ENCODE data around the gene AP2A2. TPM values are rescaled to one million over a fixed set of nuclear protein-coding genes. Genes with fewer than 3 reads are reported as not detected.

The AP2A2 gene
- total and polyA plus RNA-seq, 8 donors = 40.0 to 60.2 (median 50.6) TPM

GRCh38 chr11:1036931-1037330, 111.3 kb downstream of the AP2A2 start:
- no peak for ATAC-seq

GRCh38 chr11:1037506-1038055, 111.9 kb downstream of the AP2A2 start:
- FAIRE-seq (no peak), ATAC-seq (no peak), DNase-seq (peak in 2 of 6 donors; percentile 38 to 78)
- H3K4me1 ChIP-seq = peaks cover 31 to 38% (median 35%) of the 10 kb centered on the region in 3 donors
- WGBS, 2 donors = 88 to 92% methylated on average over 25 to 26 of the region's 26 CpGs
- no peak overlapping the region for H3K4me3 ChIP-seq
- intact Hi-C loops (cut with DNase I) = no loop called here
- no peaks in the 10 kb centered on the region for H3K27me3 ChIP-seq
- peak overlapping the region in 2 of 4 donors; percentile 55 to 63 for H3K27ac ChIP-seq
- H3K9me3 ChIP-seq = no peaks in the 10 kb centered on the region
- H3K36me3 ChIP-seq = no peaks in the 10 kb centered on the region
- no peak for TF ChIP-seq CTCF (IDR thresholded peaks at IDR 0.05)

More at GRCh38 chr11:1036931-1037330, 111.3 kb downstream of the AP2A2 start:
- DNase-seq (no peak), FAIRE-seq (no peak)
- intact Hi-C loops (cut with DNase I) = no loop called here
- no peaks in the 10 kb centered on the region for H3K36me3 ChIP-seq
- WGBS, 2 donors = 53 to 64% methylated on average over 12 to 13 of the region's 13 CpGs
- peak overlapping the region in 2 of 4 donors; percentile 19 to 41 for H3K4me3 ChIP-seq
- no peaks in the 10 kb centered on the region for H3K9me3 ChIP-seq
- H3K4me1 ChIP-seq = peaks cover 24 to 32% (median 32%) of the 10 kb centered on the region in 3 donors
- TF ChIP-seq CTCF (IDR thresholded peaks at IDR 0.05) = no peak
- H3K27ac ChIP-seq = peak overlapping the region; percentile 41 to 66 (median 59)
- H3K27me3 ChIP-seq = no peaks in the 10 kb centered on the region

GRCh38 chr11:1038361-1038760, 112.7 kb downstream of the AP2A2 start:
- H3K4me3 ChIP-seq = no peak overlapping the region
- TF ChIP-seq CTCF (IDR thresholded peaks at IDR 0.05) = no peak
- FAIRE-seq (no peak), ATAC-seq (no peak), DNase-seq (peak in 2 of 6 donors; percentile 22 to 69)
- H3K27ac ChIP-seq = no peak overlapping the region
- H3K9me3 ChIP-seq = no peaks in the 10 kb centered on the region
- no peaks in the 10 kb centered on the region for H3K27me3 ChIP-seq
- WGBS, 2 donors = 88 to 89% methylated on average over 10 of the region's 10 CpGs
- H3K4me1 ChIP-seq = peaks cover 33 to 41% (median 33%) of the 10 kb centered on the region in 3 donors
- no peaks in the 10 kb centered on the region for H3K36me3 ChIP-seq
- intact Hi-C loops (cut with DNase I) = no loop called here

- ATAC-seq (no peak), DNase-seq (peak in 3 of 6 donors; percentile 17 to 41 (median 41)), FAIRE-seq (no peak)
- Histone ChIP-seq H3K9me3 (no peaks in the 10 kb centered on the region), H3K36me3 (no peaks in the 10 kb centered on the region), H3K27me3 (no peaks in the 10 kb centered on the region), H3K4me3 (no peak overlapping the region), H3K4me1 (peaks cover 27 to 36% (median 28%) of the 10 kb centered on the region in 3 donors), H3K27ac (peak overlapping the region in 3 of 4 donors; percentile 78 to 84 (median 83))
- intact Hi-C loops (cut with DNase I) = no loop called here
- 90 to 95% methylated on average over 12 of the region's 12 CpGs for WGBS, 2 donors
- TF ChIP-seq CTCF (IDR thresholded peaks at IDR 0.05) = no peak
Measured at GRCh38 chr11:1038921-1039320, 113.3 kb downstream of the AP2A2 start.

All from pancreas (tissue), 10 donors.